HEK293 (cell line): ENCODE data around the gene BUB1B.

ENCODE experiments used
- BCL6B ChIP-seq: fragments of 450-650 bp; formaldehyde crosslinking; IDR thresholded peaks from 2 replicates; pipeline ENCODE4 v1.5.1; 2017; ENCODE audit warnings: missing biosample characterization, missing genetic modification characterization
- HOXA7 ChIP-seq: sonication (generic); formaldehyde crosslinking; IDR thresholded peaks from 2 replicates; pipeline ENCODE4 v1.8.1; 2022; ENCODE audit warnings: missing genetic modification reagents, borderline replicate concordance
- HOXD13 ChIP-seq: sonication (generic); formaldehyde crosslinking; IDR thresholded peaks from 2 replicates; pipeline ENCODE4 v1.8.0; 2022; ENCODE audit warnings: missing genetic modification reagents, borderline replicate concordance
- KLF10 ChIP-seq: fragments of 450-650 bp; IDR thresholded peaks from 2 replicates; pipeline ENCODE4 v1.5.1; 2018; ENCODE audit warnings: missing biosample characterization, mild to moderate bottlenecking, missing genetic modification characterization
- KLF7 ChIP-seq: fragments of 450-650 bp; formaldehyde crosslinking; IDR thresholded peaks from 2 replicates; pipeline ENCODE4 v1.5.1; 2016; ENCODE audit warnings: missing biosample characterization, missing genetic modification characterization, borderline replicate concordance
- KLF8 ChIP-seq: fragments of 450-650 bp; formaldehyde crosslinking; IDR thresholded peaks from 2 replicates; pipeline ENCODE4 v1.5.1; 2016; ENCODE audit warnings: missing biosample characterization, missing genetic modification characterization
- PRDM4 ChIP-seq: fragments of 450-650 bp; formaldehyde crosslinking; IDR thresholded peaks from 2 replicates; pipeline ENCODE4 v1.5.1; 2017; ENCODE audit warnings: missing biosample characterization, missing genetic modification characterization
- SALL2 ChIP-seq: fragments of 450-650 bp; formaldehyde crosslinking; IDR thresholded peaks from 2 replicates; pipeline ENCODE4 v1.5.0; 2017; ENCODE audit warnings: missing biosample characterization, mild to moderate bottlenecking, missing genetic modification characterization, borderline replicate concordance
- SCRT1 ChIP-seq: fragments of 450-650 bp; formaldehyde crosslinking; IDR thresholded peaks from 2 replicates; pipeline ENCODE4 v1.5.1; 2016; ENCODE audit warnings: missing biosample characterization, missing genetic modification characterization, borderline replicate concordance
- ZBTB7A ChIP-seq: fragments of 450-650 bp; formaldehyde crosslinking; IDR thresholded peaks from 2 replicates; pipeline ENCODE4 v1.5.1; 2016; ENCODE audit warnings: low read depth, missing biosample characterization, missing genetic modification characterization
- ZFHX2 ChIP-seq: fragments of 450-650 bp; formaldehyde crosslinking; conservative IDR thresholded peaks from 2 replicates; pipeline ENCODE4 v1.5.1; 2016; ENCODE audit warnings: missing biosample characterization, missing genetic modification characterization
- ZFP3 ChIP-seq: fragments of 450-650 bp; formaldehyde crosslinking; IDR thresholded peaks from 2 replicates; pipeline ENCODE4 v1.5.1; 2016; ENCODE audit warnings: low read depth, missing biosample characterization, missing genetic modification characterization
- ZNF132 ChIP-seq: fragments of 450-650 bp; formaldehyde crosslinking; IDR thresholded peaks from 2 replicates; pipeline ENCODE4 v1.5.1; 2017; ENCODE audit warnings: missing biosample characterization, missing genetic modification characterization, borderline replicate concordance
- ZNF133 ChIP-seq: fragments of 450-650 bp; formaldehyde crosslinking; IDR thresholded peaks from 2 replicates; pipeline ENCODE4 v1.5.1; 2016; ENCODE audit warnings: missing biosample characterization, missing genetic modification characterization
- ZNF146 ChIP-seq: fragments of 450-650 bp; formaldehyde crosslinking; IDR thresholded peaks from 2 replicates; pipeline ENCODE4 v1.5.1; 2016; ENCODE audit warnings: missing biosample characterization, missing genetic modification characterization
- ZNF155 ChIP-seq: fragments of 450-650 bp; formaldehyde crosslinking; IDR thresholded peaks from 2 replicates; pipeline ENCODE4 v1.5.1; 2016; ENCODE audit warnings: missing biosample characterization, missing genetic modification characterization
- ZNF184 ChIP-seq: fragments of 450-650 bp; IDR thresholded peaks from 2 replicates; pipeline ENCODE4 v1.5.1; 2018; ENCODE audit warnings: missing biosample characterization, mild to moderate bottlenecking, missing genetic modification characterization
- ZNF202 ChIP-seq: fragments of 450-650 bp; formaldehyde crosslinking; IDR thresholded peaks from 2 replicates; pipeline ENCODE4 v1.5.1; 2016; ENCODE audit warnings: missing biosample characterization, missing genetic modification characterization, borderline replicate concordance
- ZNF239 ChIP-seq: fragments of 450-650 bp; formaldehyde crosslinking; IDR thresholded peaks from 2 replicates; pipeline ENCODE4 v1.5.1; 2016; ENCODE audit warnings: missing biosample characterization, missing genetic modification characterization
- ZNF248 ChIP-seq: fragments of 450-650 bp; formaldehyde crosslinking; IDR thresholded peaks from 2 replicates; pipeline ENCODE4 v1.5.1; 2017; ENCODE audit warnings: missing biosample characterization, missing genetic modification characterization
- ZNF510 ChIP-seq: fragments of 450-650 bp; formaldehyde crosslinking; IDR thresholded peaks from 2 replicates; pipeline ENCODE4 v1.5.1; 2018; ENCODE audit warnings: mild to moderate bottlenecking, missing genetic modification characterization, missing biosample characterization; ENCODE audit not compliant: insufficient replicate concordance
- ZNF530 ChIP-seq: fragments of 450-650 bp; formaldehyde crosslinking; IDR thresholded peaks from 2 replicates; pipeline ENCODE4 v1.5.1; 2016; ENCODE audit warnings: low read depth, missing biosample characterization, missing genetic modification characterization
- ZNF555 ChIP-seq: fragments of 450-650 bp; formaldehyde crosslinking; conservative IDR thresholded peaks from 2 replicates; pipeline ENCODE4 v1.5.1; 2017; ENCODE audit warnings: missing biosample characterization, mild to moderate bottlenecking, missing genetic modification characterization, inconsistent platforms
- ZNF561 ChIP-seq: fragments of 450-650 bp; IDR thresholded peaks from 2 replicates; pipeline ENCODE4 v1.5.1; 2018; ENCODE audit warnings: missing biosample characterization, missing genetic modification characterization, borderline replicate concordance
- ZNF571 ChIP-seq: fragments of 450-650 bp; formaldehyde crosslinking; IDR thresholded peaks from 2 replicates; pipeline ENCODE4 v1.5.0; 2017; ENCODE audit warnings: missing biosample characterization, missing genetic modification characterization
- ZNF747 ChIP-seq: fragments of 450-650 bp; formaldehyde crosslinking; IDR thresholded peaks from 2 replicates; pipeline ENCODE4 v1.5.1; 2016; ENCODE audit warnings: missing biosample characterization, missing genetic modification characterization
- ZXDB ChIP-seq: fragments of 450-650 bp; formaldehyde crosslinking; IDR thresholded peaks from 2 replicates; pipeline ENCODE4 v1.5.1; 2016; ENCODE audit warnings: missing biosample characterization, missing genetic modification characterization
- TF ChIP-seq, protein P1 (sequence below): fragments of 450-650 bp; formaldehyde crosslinking; IDR thresholded peaks from 2 replicates; pipeline ENCODE4 v1.5.1; 2016; ENCODE audit warnings: missing biosample characterization, missing genetic modification characterization
- TF ChIP-seq, protein P2 (sequence below): fragments of 450-650 bp; formaldehyde crosslinking; IDR thresholded peaks from 2 replicates; pipeline ENCODE4 v1.5.1; 2016; ENCODE audit warnings: missing biosample characterization, missing genetic modification characterization
- TF ChIP-seq, protein P3 (sequence below): fragments of 450-650 bp; formaldehyde crosslinking; IDR thresholded peaks from 2 replicates; pipeline ENCODE4 v1.5.1; 2016; ENCODE audit warnings: missing biosample characterization, missing genetic modification characterization
- TF ChIP-seq, protein P4 (sequence below): fragments of 450-650 bp; formaldehyde crosslinking; IDR thresholded peaks from 2 replicates; pipeline ENCODE4 v1.5.1; 2016; ENCODE audit warnings: missing biosample characterization, missing genetic modification characterization

Gene BUB1B

GRCh38 chr15:40266828-40267304, 106.0 kb downstream of the BUB1B start (continued):
- TF ChIP-seq, protein P1, sequence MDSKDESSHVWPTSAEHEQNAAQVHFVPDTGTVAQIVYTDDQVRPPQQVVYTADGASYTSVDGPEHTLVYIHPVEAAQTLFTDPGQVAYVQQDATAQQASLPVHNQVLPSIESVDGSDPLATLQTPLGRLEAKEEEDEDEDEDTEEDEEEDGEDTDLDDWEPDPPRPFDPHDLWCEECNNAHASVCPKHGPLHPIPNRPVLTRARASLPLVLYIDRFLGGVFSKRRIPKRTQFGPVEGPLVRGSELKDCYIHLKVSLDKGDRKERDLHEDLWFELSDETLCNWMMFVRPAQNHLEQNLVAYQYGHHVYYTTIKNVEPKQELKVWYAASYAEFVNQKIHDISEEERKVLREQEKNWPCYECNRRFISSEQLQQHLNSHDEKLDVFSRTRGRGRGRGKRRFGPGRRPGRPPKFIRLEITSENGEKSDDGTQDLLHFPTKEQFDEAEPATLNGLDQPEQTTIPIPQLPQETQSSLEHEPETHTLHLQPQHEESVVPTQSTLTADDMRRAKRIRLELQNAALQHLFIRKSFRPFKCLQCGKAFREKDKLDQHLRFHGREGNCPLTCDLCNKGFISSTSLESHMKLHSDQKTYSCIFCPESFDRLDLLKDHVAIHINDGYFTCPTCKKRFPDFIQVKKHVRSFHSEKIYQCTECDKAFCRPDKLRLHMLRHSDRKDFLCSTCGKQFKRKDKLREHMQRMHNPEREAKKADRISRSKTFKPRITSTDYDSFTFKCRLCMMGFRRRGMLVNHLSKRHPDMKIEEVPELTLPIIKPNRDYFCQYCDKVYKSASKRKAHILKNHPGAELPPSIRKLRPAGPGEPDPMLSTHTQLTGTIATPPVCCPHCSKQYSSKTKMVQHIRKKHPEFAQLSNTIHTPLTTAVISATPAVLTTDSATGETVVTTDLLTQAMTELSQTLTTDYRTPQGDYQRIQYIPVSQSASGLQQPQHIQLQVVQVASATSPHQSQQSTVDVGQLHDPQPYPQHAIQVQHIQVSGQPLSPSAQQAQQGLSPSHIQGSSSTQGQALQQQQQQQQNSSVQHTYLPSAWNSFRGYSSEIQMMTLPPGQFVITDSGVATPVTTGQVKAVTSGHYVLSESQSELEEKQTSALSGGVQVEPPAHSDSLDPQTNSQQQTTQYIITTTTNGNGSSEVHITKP (tag by site-specific recombination) = peak; percentile 76
- no peak for TF ChIP-seq ZNF184
- TF ChIP-seq PRDM4 (tag by site-specific recombination) = no peak
- TF ChIP-seq ZBTB7A = no peak
- no peak for TF ChIP-seq ZNF248 (tag by site-specific recombination)
- TF ChIP-seq, protein P2, sequence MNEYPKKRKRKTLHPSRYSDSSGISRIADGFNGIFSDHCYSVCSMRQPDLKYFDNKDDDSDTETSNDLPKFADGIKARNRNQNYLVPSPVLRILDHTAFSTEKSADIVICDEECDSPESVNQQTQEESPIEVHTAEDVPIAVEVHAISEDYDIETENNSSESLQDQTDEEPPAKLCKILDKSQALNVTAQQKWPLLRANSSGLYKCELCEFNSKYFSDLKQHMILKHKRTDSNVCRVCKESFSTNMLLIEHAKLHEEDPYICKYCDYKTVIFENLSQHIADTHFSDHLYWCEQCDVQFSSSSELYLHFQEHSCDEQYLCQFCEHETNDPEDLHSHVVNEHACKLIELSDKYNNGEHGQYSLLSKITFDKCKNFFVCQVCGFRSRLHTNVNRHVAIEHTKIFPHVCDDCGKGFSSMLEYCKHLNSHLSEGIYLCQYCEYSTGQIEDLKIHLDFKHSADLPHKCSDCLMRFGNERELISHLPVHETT (tag by site-specific recombination) = no peak
- TF ChIP-seq ZXDB = no peak
- no peak for TF ChIP-seq SALL2 (tag by site-specific recombination)
- no peak for TF ChIP-seq ZNF239 (tag by site-specific recombination)
- no peak for TF ChIP-seq ZFP3 (tag by site-specific recombination)
- TF ChIP-seq ZNF571 (tag by site-specific recombination) = no peak
- no peak for TF ChIP-seq ZNF155 (tag by site-specific recombination)
- no peak for TF ChIP-seq KLF10 (tag by site-specific recombination)
- TF ChIP-seq ZNF146 = no peak
- no peak for TF ChIP-seq ZNF133 (tag by site-specific recombination)
- TF ChIP-seq HOXD13 (CRISPR knock-in tag) = no peak
- TF ChIP-seq ZFHX2 (tag by site-specific recombination) = no peak
- no peak for TF ChIP-seq BCL6B (tag by site-specific recombination)
- TF ChIP-seq ZNF747 (tag by site-specific recombination) = no peak
- no peak for TF ChIP-seq ZNF555 (tag by site-specific recombination)
- TF ChIP-seq, protein P3, sequence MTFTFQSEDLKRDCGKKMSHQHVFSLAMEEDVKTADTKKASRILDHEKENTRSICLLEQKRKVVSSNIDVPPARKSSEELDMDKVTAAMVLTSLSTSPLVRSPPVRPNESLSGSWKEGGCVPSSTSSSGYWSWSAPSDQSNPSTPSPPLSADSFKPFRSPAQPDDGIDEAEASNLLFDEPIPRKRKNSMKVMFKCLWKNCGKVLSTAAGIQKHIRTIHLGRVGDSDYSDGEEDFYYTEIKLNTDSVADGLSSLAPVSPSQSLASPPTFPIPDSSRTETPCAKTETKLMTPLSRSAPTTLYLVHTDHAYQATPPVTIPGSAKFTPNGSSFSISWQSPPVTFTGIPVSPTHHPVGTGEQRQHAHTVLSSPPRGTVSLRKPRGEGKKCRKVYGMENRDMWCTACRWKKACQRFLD (tag by site-specific recombination) = no peak
- no peak for TF ChIP-seq SCRT1
- no peak for TF ChIP-seq ZNF132
- TF ChIP-seq, protein P4, sequence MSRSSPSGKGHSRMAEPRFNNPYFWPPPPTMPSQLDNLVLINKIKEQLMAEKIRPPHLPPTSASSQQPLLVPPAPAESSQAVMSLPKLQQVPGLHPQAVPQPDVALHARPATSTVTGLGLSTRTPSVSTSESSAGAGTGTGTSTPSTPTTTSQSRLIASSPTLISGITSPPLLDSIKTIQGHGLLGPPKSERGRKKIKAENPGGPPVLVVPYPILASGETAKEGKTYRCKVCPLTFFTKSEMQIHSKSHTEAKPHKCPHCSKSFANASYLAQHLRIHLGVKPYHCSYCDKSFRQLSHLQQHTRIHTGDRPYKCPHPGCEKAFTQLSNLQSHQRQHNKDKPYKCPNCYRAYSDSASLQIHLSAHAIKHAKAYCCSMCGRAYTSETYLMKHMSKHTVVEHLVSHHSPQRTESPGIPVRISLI (tag by site-specific recombination) = no peak
- TF ChIP-seq ZNF202 (tag by site-specific recombination) = no peak
- TF ChIP-seq KLF8 (tag by site-specific recombination) = 0 out of 2 replicates have a peak, but pooled peaks have one; percentile 41
- no peak for TF ChIP-seq ZNF510 (tag by site-specific recombination)
- no peak for TF ChIP-seq ZNF530 (tag by site-specific recombination)
- TF ChIP-seq HOXA7 (CRISPR knock-in tag) = no peak
- no peak for TF ChIP-seq KLF7 (tag by site-specific recombination)
- no peak for TF ChIP-seq ZNF561
